Spinal cord (tissue), 10 donors: Measurements from ENCODE around the gene CDC27. TPM values are rescaled to one million over a fixed set of nuclear protein-coding genes. Genes with fewer than 3 reads are reported as not detected.
"Not testable (repeated sequence)": the region's sequence is repeated elsewhere in the genome, so short reads cannot be mapped to it uniquely, and the experiment has no call there.

Experiments
- DNase-seq, 6 donors: peaks; one replicate each; pipeline versions ENCODE4 v3.0.0 to v3.0.0-alpha.2; 2013 to 2015; ENCODE audit warnings: low spot score in 6 of 6, low read depth in 4 of 6
- H3K27ac ChIP-seq: one replicate; pipeline ENCODE4 v1.5.1; 2013; ENCODE audit warnings: low read depth, low read length, control low read depth
- H3K27me3 ChIP-seq: one replicate; pipeline ENCODE4 v1.6.1; 2013; ENCODE audit warnings: low read length; ENCODE audit not compliant: control insufficient read depth, insufficient read depth
- H3K36me3 ChIP-seq: one replicate; pipeline ENCODE4 v1.6.1; 2013; ENCODE audit warnings: low read length; ENCODE audit not compliant: control insufficient read depth, insufficient read depth
- H3K4me1 ChIP-seq: one replicate; pipeline ENCODE4 v1.6.1; 2013; ENCODE audit warnings: low read length; ENCODE audit not compliant: control insufficient read depth, insufficient read depth
- H3K4me3 ChIP-seq: one replicate; pipeline ENCODE4 v1.5.1; 2013; ENCODE audit warnings: low read depth, low read length, control low read depth
- H3K9me3 ChIP-seq: one replicate; pipeline ENCODE4 v1.6.1; 2013; ENCODE audit warnings: low read length; ENCODE audit not compliant: control insufficient read depth, insufficient read depth
- WGBS: methylation state at CpG from one replicate; pipeline ENCODE4 v1.1.5; 2013; ENCODE audit warnings: missing lambda C conversion rate; ENCODE audit not compliant: insufficient coverage; 5-methylcytosine and 5-hydroxymethylcytosine counted together
- polyA plus RNA-seq, 2 donors: library from polyadenylated mRNA; unstranded; fragments of 120-200 nt; gene quantifications; one replicate each; pipeline ENCODE4 v1.2.1, GENCODE V29; 2013; ENCODE audit not compliant: insufficient read length in 2 of 2
- total RNA-seq, 2 donors: library from RNA; depleted of rRNA in 1 of 2; stranded (reverse); fragments of 120-200 nt in 1 of 2; fragments of >200 nt in 1 of 2; gene quantifications; one replicate each; pipeline versions ENCODE4 v1.2.3 to v1.2.4, GENCODE V29; 2013 to 2014
- donor health status: healthy.

The CDC27 gene
- total and polyA plus RNA-seq, 4 donors: 38.2 to 121 (median 66.3) TPM

DNA sequence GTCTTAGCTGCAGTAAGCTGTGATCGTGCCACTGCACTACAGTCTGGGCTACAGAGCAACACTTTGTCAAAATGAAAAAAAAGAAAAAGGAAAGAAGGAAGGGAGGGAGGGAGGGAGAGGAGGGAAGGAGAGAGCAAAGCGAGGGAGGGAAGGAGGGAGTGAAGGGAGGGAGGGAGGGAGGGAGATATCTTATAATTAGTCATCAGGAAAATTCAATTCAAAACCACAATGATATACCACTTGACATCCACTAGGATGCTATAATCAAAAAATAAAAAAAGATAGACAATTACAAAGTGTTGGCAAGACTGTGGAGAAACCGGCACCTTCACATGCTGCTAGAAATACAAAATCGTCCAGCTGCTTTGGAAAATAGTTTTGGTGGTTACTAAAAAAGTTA, 93.8 kb downstream of the CDC27 start:
- Histone ChIP-seq H3K27me3 (no peaks in the 10 kb centered on the region), H3K27ac (no peak overlapping the region), H3K4me3 (no peak overlapping the region), H3K36me3 (peaks cover 8% of the 10 kb centered on the region), H3K4me1 (peaks cover 14% of the 10 kb centered on the region), H3K9me3 (peaks cover 4% of the 10 kb centered on the region)
- DNase-seq: no peak
- WGBS: 86% methylated on average over 1 of the region's 4 CpGs

DNA sequence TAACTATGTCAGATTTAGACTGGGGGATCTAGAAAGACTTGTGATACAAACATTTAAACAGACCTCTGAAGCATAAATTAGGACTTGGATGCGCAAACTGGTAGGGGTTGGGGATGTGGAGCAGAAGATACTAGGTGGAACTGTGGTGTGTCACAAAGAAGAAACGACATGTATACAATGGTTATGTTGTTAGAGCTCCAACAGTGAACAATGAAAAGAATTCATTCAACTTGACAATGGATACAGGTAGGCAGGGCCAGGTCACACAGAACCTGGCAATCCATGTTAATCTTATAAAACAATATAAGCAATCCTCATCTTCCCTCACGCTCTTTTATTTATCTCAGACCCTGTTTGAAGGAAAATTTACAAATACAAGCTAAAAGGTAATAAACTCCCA, 102.0 kb downstream of the CDC27 start:
- H3K27ac ChIP-seq: no peak overlapping the region
- no peaks in the 10 kb centered on the region for H3K9me3 ChIP-seq
- H3K36me3 ChIP-seq: no peaks in the 10 kb centered on the region
- H3K4me1 ChIP-seq: no peaks in the 10 kb centered on the region
- H3K4me3 ChIP-seq: no peak overlapping the region
- no peaks in the 10 kb centered on the region for H3K27me3 ChIP-seq
- 90% methylated on average over 2 of the region's 3 CpGs for WGBS
- DNase-seq: no peak

DNA sequence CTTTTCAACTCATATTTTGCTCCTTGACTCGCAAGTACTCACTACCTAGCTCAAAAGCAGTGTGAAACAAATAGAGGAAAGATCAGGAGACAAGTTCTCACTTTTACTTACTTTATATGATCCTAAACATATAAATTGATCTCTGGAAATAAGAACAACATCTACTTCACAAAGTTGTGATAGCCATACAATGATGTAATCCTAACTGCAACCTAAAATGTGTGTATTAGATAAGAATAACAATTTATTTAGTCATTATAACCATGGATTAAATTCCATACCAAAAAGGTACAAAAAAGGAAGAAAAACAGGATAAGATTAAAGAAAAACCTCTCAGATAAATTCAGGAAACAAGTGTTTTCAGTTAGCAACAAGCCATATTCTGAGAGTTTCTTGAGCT, 103.4 kb downstream of the CDC27 start:
- no peak overlapping the region for H3K4me3 ChIP-seq
- no peaks in the 10 kb centered on the region for H3K36me3 ChIP-seq
- no peak for DNase-seq
- WGBS: no CpG with 5 or more reads among the region's 1 CpG
- no peaks in the 10 kb centered on the region for H3K9me3 ChIP-seq
- H3K4me1 ChIP-seq: no peaks in the 10 kb centered on the region
- no peak overlapping the region for H3K27ac ChIP-seq
- no peaks in the 10 kb centered on the region for H3K27me3 ChIP-seq

DNA sequence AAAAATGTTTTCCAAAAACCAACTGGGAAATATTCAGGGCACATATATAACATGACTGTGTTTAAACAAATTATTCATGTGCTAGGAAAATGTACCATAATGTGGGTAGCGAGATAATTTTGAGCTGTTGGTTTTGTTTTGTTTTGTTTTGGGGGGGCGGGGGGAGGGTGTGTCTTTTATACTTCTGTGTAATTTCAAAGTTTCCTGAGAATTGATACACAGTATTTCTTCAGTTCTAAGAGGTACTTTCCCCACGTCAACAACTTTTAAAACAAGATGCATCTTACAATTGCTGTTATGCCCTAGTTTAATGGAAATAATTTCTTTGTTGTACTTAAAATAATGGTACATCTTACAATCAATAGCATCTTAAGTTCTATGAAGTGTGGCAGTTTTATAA, 110.3 kb downstream of the CDC27 start:
- no peaks in the 10 kb centered on the region for H3K4me1 ChIP-seq
- no CpG with 5 or more reads among the region's 3 CpGs for WGBS
- H3K4me3 ChIP-seq: no peak overlapping the region

DNA sequence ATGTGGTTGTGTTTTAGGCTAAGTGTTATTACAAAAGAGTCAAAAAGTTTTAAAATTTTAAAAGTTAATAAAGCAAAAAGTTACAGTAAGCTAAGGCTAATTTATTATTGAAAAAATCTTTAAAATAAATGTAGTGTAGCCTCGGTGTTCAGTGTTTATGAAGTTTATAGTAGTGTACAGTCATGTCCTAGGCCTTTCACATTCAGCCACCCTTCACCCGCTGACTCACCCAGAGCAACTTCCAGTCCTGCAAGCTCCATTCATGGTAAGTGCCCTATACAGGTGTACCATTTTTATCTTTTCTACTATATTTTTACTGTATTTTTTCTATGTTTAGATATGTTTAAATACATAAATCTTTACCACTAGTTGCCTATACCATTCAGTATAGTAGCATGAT, 111.5 kb downstream of the CDC27 start:
- Histone ChIP-seq H3K36me3 (no peaks in the 10 kb centered on the region), H3K27ac (no peak overlapping the region), H3K4me1 (peaks cover 5% of the 10 kb centered on the region), H3K4me3 (no peak overlapping the region), H3K9me3 (no peaks in the 10 kb centered on the region), H3K27me3 (no peaks in the 10 kb centered on the region)
- no CpG with 5 or more reads among the region's 2 CpGs for WGBS
- DNase-seq: no peak

More for the DNA sequence above, 110.3 kb downstream of the CDC27 start:
- H3K27ac ChIP-seq: no peak overlapping the region
- H3K9me3 ChIP-seq: no peaks in the 10 kb centered on the region
- H3K36me3 ChIP-seq: no peaks in the 10 kb centered on the region
- DNase-seq: no peak
- no peaks in the 10 kb centered on the region for H3K27me3 ChIP-seq

DNA sequence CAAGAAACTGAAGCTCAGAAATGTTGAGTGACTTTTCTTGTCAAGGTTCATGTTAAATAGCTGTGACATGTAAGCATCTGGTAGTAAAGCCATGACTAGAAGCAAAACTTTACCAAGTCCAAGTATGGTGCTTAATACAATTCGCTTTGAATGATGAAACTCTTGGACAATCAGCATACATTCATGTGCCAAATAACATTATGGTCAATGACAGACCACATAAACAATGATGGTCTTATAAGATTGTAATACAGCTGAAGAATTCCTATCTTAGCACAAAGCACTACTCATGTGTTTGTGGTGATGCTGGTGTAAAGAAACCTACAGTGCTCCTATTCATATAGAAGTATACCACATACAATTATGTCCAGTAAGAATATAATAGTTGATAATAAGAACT, 112.9 kb downstream of the CDC27 start:
- WGBS: no CpG with 5 or more reads among the region's 1 CpG

DNA sequence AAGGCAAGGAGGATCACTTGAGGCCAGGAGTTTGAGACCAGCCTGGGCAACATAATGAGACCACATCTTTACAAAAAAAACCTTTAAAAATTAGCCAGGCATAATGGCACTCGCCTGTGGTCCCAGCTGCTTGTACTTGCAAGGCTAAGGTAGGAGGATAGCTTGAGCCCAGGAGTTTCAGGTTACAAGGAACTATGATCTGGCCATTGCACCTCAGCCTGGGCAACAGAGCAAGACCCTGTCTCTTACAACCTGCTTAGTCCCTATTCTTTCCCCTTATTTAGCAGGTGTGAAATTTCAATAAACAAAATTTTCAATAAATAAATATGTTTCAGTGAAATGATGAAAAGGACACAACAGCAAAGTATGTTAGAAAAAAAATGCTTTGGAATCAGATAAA, 114.7 kb downstream of the CDC27 start:
- H3K9me3 ChIP-seq, H3K36me3 ChIP-seq, H3K4me1 ChIP-seq, H3K27ac ChIP-seq, DNase-seq, H3K4me3 ChIP-seq, H3K27me3 ChIP-seq: not testable (repeated sequence)
- WGBS: no CpG with 5 or more reads among the region's 1 CpG

More for the DNA sequence above, 112.9 kb downstream of the CDC27 start:
- DNase-seq: peak in 1 of 6 donors; percentile 14
- Histone ChIP-seq H3K9me3 (no peaks in the 10 kb centered on the region), H3K4me3 (no peak overlapping the region), H3K4me1 (peaks cover 7% of the 10 kb centered on the region), H3K27me3 (no peaks in the 10 kb centered on the region), H3K36me3 (no peaks in the 10 kb centered on the region), H3K27ac (no peak overlapping the region)

DNA sequence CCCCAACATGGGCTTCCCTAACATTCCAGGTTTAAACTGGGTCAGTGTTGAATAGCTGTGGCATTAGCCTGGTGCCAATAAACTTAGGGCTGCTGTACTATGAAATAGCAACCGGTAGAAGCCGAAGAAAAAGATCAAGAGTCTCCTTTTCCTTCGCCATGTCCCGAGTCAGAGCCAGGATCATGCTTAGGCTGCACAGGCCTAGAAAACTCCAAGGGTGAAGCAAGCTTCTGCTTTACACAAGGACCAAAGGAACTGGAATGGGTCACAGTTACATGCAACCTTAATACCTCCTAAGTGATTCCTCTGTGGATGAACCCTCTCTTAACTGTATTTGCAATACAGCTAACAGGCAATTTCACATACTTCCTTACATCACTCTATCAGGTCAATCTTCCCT, 115.5 kb downstream of the CDC27 start:
- H3K27ac ChIP-seq, DNase-seq, H3K27me3 ChIP-seq, H3K4me3 ChIP-seq, H3K4me1 ChIP-seq, H3K9me3 ChIP-seq, H3K36me3 ChIP-seq: not testable (repeated sequence)
- no CpG with 5 or more reads among the region's 4 CpGs for WGBS

DNA sequence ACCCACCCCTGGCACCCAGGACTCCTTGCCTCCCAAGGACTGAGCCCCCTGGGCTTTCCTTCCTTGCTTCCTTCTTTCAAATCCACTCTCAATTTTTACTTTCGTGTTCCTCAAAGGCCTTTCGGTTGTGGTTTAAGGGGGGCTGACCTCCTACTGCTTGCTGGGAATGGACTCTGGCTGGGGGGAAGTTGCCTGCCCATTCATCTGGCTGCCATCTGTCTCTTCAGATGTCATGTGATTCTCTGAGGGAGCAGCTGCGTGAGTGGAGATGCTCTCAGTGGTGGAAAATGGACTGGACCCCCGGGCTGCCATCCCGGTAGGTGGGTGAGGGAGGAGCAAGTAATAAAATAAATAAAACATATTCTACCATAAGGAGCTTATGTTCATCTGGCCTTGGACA, 116.2 kb downstream of the CDC27 start:
- WGBS: no CpG with 5 or more reads among the region's 5 CpGs
- Histone ChIP-seq H3K4me3 (no peak overlapping the region), H3K9me3 (no peaks in the 10 kb centered on the region), H3K36me3 (no peaks in the 10 kb centered on the region), H3K27me3 (no peaks in the 10 kb centered on the region), H3K4me1 (peaks cover 7% of the 10 kb centered on the region), H3K27ac (no peak overlapping the region)
- DNase-seq: peak in 2 of 6 donors; percentile 29 to 40

DNA sequence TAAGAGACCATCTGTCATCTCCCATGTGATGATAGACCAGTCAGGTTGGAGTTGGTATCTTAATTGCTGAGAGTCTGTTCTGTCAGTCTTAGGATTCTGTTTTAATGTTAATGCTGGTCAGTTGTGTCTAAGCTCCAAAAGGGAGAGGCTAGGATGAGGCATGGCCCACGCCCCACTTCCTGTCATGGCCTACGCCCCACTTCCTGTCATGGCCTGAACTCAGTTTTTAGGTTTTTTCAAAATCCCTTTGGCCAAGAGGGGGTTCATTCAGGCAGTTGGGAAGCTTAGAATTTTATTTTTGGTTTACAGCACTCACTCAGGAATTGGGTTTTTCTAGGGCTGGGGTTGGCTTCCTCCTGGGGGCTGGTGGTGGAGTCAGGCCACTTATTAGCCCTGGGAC, 117.9 kb downstream of the CDC27 start:
- WGBS: 100% methylated on average over 2 of the region's 2 CpGs
- not testable (repeated sequence) for H3K27me3 ChIP-seq, H3K4me3 ChIP-seq, H3K4me1 ChIP-seq, H3K36me3 ChIP-seq, DNase-seq, H3K27ac ChIP-seq, H3K9me3 ChIP-seq
